ENCODE data around the gene DAB2IP.

DNA sequence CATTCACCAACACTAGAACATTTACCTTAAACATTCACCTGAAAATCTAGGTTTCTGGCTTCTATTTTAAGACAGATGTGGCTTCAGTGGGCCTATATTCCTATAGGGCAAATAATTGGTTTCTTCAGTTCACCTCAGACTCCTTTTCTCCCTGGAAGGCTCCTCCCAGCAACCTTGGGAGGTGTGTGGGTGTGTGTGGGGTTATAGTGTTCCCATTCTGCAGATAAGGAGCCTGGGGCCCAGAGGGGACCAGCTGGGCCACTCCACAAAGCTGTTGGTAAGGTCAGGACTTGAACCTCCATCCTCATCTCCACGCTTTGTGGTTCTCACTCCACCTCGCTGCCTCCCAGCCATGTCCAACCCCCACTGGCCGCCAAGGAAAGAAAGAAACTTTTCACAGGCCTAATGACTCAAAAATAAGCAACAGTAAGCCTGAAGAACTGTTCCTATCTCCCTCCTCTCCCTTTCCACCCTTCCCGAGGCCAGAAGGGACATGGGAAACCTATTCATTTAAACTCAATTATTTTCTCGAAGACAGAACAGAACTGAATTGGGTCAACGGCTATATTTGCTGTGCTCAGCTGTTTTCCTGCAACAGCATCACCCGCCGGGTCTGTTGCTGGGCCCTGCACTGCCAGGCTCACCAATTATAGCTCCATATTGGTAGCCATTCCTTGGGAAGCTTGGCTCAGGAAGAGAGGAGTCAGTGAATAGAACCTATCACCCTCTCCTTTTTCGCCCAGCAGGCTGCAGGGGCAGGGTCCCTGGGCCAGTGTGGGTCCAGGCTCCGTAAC is 78.5 kb downstream of the DAB2IP start:
- TF ChIP-seq, protein P1, sequence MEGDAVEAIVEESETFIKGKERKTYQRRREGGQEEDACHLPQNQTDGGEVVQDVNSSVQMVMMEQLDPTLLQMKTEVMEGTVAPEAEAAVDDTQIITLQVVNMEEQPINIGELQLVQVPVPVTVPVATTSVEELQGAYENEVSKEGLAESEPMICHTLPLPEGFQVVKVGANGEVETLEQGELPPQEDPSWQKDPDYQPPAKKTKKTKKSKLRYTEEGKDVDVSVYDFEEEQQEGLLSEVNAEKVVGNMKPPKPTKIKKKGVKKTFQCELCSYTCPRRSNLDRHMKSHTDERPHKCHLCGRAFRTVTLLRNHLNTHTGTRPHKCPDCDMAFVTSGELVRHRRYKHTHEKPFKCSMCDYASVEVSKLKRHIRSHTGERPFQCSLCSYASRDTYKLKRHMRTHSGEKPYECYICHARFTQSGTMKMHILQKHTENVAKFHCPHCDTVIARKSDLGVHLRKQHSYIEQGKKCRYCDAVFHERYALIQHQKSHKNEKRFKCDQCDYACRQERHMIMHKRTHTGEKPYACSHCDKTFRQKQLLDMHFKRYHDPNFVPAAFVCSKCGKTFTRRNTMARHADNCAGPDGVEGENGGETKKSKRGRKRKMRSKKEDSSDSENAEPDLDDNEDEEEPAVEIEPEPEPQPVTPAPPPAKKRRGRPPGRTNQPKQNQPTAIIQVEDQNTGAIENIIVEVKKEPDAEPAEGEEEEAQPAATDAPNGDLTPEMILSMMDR (IDR thresholded peaks at IDR 0.05; ENCODE audit: low read depth, low read length, missing input control), result no peak
- TF ChIP-seq JUND (IDR thresholded peaks at IDR 0.05) (no peak), TAF1 (conservative IDR thresholded peaks at IDR 0.05) (no peak), RAD21 (IDR thresholded peaks at IDR 0.05) (no peak), HNF4G (IDR thresholded peaks at IDR 0.05) (no peak), SP1 (IDR thresholded peaks at IDR 0.05) (no peak), HNF4A (conservative IDR thresholded peaks at IDR 0.05) (no peak), GABPA (IDR thresholded peaks at IDR 0.05 in 1 of 2, conservative IDR thresholded peaks at IDR 0.05 in 1 of 2) (no peak), YY1 (IDR thresholded peaks at IDR 0.05) (no peak), RXRA (IDR thresholded peaks at IDR 0.05) (no peak)
- TF ChIP-seq, protein P2, sequence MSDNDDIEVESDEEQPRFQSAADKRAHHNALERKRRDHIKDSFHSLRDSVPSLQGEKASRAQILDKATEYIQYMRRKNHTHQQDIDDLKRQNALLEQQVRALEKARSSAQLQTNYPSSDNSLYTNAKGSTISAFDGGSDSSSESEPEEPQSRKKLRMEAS (IDR thresholded peaks at IDR 0.05), result no peak
- TF ChIP-seq, protein P3, sequence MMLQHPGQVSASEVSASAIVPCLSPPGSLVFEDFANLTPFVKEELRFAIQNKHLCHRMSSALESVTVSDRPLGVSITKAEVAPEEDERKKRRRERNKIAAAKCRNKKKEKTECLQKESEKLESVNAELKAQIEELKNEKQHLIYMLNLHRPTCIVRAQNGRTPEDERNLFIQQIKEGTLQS (IDR thresholded peaks at IDR 0.05), result no peak
- TF ChIP-seq, protein P4, sequence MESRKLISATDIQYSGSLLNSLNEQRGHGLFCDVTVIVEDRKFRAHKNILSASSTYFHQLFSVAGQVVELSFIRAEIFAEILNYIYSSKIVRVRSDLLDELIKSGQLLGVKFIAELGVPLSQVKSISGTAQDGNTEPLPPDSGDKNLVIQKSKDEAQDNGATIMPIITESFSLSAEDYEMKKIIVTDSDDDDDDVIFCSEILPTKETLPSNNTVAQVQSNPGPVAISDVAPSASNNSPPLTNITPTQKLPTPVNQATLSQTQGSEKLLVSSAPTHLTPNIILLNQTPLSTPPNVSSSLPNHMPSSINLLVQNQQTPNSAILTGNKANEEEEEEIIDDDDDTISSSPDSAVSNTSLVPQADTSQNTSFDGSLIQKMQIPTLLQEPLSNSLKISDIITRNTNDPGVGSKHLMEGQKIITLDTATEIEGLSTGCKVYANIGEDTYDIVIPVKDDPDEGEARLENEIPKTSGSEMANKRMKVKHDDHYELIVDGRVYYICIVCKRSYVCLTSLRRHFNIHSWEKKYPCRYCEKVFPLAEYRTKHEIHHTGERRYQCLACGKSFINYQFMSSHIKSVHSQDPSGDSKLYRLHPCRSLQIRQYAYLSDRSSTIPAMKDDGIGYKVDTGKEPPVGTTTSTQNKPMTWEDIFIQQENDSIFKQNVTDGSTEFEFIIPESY (IDR thresholded peaks at IDR 0.05), result no peak
- TF ChIP-seq, protein P5, sequence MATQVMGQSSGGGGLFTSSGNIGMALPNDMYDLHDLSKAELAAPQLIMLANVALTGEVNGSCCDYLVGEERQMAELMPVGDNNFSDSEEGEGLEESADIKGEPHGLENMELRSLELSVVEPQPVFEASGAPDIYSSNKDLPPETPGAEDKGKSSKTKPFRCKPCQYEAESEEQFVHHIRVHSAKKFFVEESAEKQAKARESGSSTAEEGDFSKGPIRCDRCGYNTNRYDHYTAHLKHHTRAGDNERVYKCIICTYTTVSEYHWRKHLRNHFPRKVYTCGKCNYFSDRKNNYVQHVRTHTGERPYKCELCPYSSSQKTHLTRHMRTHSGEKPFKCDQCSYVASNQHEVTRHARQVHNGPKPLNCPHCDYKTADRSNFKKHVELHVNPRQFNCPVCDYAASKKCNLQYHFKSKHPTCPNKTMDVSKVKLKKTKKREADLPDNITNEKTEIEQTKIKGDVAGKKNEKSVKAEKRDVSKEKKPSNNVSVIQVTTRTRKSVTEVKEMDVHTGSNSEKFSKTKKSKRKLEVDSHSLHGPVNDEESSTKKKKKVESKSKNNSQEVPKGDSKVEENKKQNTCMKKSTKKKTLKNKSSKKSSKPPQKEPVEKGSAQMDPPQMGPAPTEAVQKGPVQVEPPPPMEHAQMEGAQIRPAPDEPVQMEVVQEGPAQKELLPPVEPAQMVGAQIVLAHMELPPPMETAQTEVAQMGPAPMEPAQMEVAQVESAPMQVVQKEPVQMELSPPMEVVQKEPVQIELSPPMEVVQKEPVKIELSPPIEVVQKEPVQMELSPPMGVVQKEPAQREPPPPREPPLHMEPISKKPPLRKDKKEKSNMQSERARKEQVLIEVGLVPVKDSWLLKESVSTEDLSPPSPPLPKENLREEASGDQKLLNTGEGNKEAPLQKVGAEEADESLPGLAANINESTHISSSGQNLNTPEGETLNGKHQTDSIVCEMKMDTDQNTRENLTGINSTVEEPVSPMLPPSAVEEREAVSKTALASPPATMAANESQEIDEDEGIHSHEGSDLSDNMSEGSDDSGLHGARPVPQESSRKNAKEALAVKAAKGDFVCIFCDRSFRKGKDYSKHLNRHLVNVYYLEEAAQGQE (IDR thresholded peaks at IDR 0.05), result no peak

Measured in liver (tissue), 3 donors.